Osteoblast (primary cell): Measurements from ENCODE around the gene METTL27. TPM values are rescaled to one million over a fixed set of nuclear protein-coding genes. Genes with fewer than 3 reads are reported as not detected.
A peak's percentile ranks its signal among the peaks of the same experiment; 100 is the strongest.

Experiments
- DNase-seq: peaks from one replicate; pipeline ENCODE4 v3.0.0; 2011; ENCODE audit warnings: low spot score, mixed read lengths; ENCODE audit not compliant: insufficient read length; ENCODE audit errors: missing footprints
- H2AFZ ChIP-seq: 2 replicates; pipeline ENCODE4 v1.6.0; 2011; ENCODE audit warnings: mild to moderate bottlenecking, low read length
- H3K27ac ChIP-seq: 2 replicates; pipeline ENCODE4 v1.5.1; 2011; ENCODE audit warnings: mild to moderate bottlenecking, low read depth, low read length, moderate library complexity
- H3K27me3 ChIP-seq: 2 replicates; pipeline ENCODE4 v1.6.0; 2012; ENCODE audit warnings: mild to moderate bottlenecking, control low read depth, inconsistent platforms, low read length, moderate library complexity; ENCODE audit not compliant: insufficient read depth
- H3K36me3 ChIP-seq: 2 replicates; pipeline ENCODE4 v1.5.1; 2011; ENCODE audit warnings: mild to moderate bottlenecking, low read length, control low read depth, moderate library complexity; ENCODE audit not compliant: insufficient read depth
- H3K4me1 ChIP-seq: 2 replicates; pipeline ENCODE4 v1.5.1; 2011; ENCODE audit warnings: mild to moderate bottlenecking, low read length, control low read depth, moderate library complexity; ENCODE audit not compliant: insufficient read depth
- H3K4me2 ChIP-seq: 2 replicates; pipeline ENCODE4 v1.6.0; 2011; ENCODE audit warnings: mild to moderate bottlenecking, low read length; ENCODE audit not compliant: insufficient read depth
- H3K4me3 ChIP-seq: fragments of 200-600 bp; sonication (generic); 3 replicates; pipeline ENCODE4 v1.5.1; 2012; ENCODE audit warnings: mild to moderate bottlenecking, low read length, inconsistent platforms; ENCODE audit not compliant: insufficient read depth
- H3K79me2 ChIP-seq: 2 replicates; pipeline ENCODE4 v1.6.0; 2012; ENCODE audit warnings: mild to moderate bottlenecking, low read length, control low read depth, inconsistent platforms; ENCODE audit not compliant: insufficient read depth
- H3K9me3 ChIP-seq: 2 replicates; pipeline ENCODE4 v1.5.1; 2011; ENCODE audit warnings: low read depth, low read length, control low read depth
- H4K20me1 ChIP-seq: 2 replicates; pipeline ENCODE4 v1.6.0; 2012; ENCODE audit warnings: mild to moderate bottlenecking, low read length, control low read depth; ENCODE audit not compliant: insufficient read depth
- total RNA-seq: library from RNA; depleted of rRNA; stranded (reverse); fragments of >200 nt; gene quantifications from 2 replicates; pipeline ENCODE4 v1.2.3, GENCODE V29; 2012
- TF ChIP-seq, protein P1 (sequence below): IDR thresholded peaks from 2 replicates; pipeline ENCODE4 v1.5.1; 2011; ENCODE audit warnings: mild to moderate bottlenecking, low read depth, low read length, moderate library complexity; ENCODE audit errors: extremely low read depth

Gene METTL27
- total RNA-seq, 1 donor, result 8.7 TPM

GRCh38 chr7:73841689-73842066 is 638 bp downstream of the METTL27 start:
- no peaks in the 10 kb centered on the region for H3K9me3 ChIP-seq
- TF ChIP-seq, protein P1, sequence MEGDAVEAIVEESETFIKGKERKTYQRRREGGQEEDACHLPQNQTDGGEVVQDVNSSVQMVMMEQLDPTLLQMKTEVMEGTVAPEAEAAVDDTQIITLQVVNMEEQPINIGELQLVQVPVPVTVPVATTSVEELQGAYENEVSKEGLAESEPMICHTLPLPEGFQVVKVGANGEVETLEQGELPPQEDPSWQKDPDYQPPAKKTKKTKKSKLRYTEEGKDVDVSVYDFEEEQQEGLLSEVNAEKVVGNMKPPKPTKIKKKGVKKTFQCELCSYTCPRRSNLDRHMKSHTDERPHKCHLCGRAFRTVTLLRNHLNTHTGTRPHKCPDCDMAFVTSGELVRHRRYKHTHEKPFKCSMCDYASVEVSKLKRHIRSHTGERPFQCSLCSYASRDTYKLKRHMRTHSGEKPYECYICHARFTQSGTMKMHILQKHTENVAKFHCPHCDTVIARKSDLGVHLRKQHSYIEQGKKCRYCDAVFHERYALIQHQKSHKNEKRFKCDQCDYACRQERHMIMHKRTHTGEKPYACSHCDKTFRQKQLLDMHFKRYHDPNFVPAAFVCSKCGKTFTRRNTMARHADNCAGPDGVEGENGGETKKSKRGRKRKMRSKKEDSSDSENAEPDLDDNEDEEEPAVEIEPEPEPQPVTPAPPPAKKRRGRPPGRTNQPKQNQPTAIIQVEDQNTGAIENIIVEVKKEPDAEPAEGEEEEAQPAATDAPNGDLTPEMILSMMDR, result no peak
- no peaks in the 10 kb centered on the region for H3K36me3 ChIP-seq
- peak overlapping the region; percentile 84 for H3K4me2 ChIP-seq
- peak overlapping the region; percentile 89 for H2AFZ ChIP-seq
- H3K27ac ChIP-seq, result peak overlapping the region; percentile 66
- H3K79me2 ChIP-seq, result no peaks in the 10 kb centered on the region
- H3K4me3 ChIP-seq, result peak overlapping the region; percentile 82
- no peaks in the 10 kb centered on the region for H3K27me3 ChIP-seq
- DNase-seq, result peak; percentile 87
- H4K20me1 ChIP-seq, result no peaks in the 10 kb centered on the region
- H3K4me1 ChIP-seq, result peaks cover 15% of the 10 kb centered on the region

DNA sequence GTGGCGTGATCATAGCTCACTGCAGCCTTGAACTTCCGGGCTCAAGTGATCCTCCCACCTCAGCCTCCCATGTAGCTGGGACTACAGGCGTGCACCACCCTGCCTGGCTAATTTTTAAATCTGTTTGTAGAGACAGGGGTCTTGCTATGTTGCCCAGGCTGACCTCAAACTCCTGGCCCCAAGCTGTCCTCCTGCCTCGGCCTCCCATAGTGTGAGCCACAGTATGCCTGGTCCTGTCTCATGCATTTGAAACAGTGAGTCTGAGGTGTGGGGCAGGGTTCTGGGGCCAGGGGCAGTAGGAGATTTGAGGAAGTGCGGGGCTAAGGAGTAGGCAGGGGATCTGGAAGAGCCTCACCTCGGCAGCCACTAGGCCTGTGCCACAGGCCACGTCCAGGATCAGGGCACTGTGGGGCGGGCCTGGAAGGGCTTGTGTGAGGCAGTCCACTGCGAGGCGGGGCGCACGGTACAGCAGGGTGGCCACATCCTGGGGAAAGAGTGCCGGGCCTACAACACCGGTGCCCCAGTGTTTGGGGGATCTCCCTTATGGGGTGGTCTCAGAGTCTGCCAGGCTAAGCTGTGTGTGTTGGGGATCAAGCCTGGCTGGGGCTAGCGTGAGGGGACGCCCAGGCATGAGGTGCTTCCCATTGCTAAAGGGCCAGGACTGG is 1.5 kb downstream of the METTL27 start:
- no peak overlapping the region for H2AFZ ChIP-seq
- peak; percentile 74 for DNase-seq
- H3K27me3 ChIP-seq, result no peaks in the 10 kb centered on the region
- no peaks in the 10 kb centered on the region for H3K9me3 ChIP-seq
- H4K20me1 ChIP-seq, result no peaks in the 10 kb centered on the region
- TF ChIP-seq, protein P1, result no peak
- H3K36me3 ChIP-seq, result no peaks in the 10 kb centered on the region
- H3K4me3 ChIP-seq, result no peak overlapping the region
- no peak overlapping the region for H3K4me2 ChIP-seq
- no peak overlapping the region for H3K27ac ChIP-seq
- no peaks in the 10 kb centered on the region for H3K79me2 ChIP-seq
- peaks cover 14% of the 10 kb centered on the region for H3K4me1 ChIP-seq

DNA sequence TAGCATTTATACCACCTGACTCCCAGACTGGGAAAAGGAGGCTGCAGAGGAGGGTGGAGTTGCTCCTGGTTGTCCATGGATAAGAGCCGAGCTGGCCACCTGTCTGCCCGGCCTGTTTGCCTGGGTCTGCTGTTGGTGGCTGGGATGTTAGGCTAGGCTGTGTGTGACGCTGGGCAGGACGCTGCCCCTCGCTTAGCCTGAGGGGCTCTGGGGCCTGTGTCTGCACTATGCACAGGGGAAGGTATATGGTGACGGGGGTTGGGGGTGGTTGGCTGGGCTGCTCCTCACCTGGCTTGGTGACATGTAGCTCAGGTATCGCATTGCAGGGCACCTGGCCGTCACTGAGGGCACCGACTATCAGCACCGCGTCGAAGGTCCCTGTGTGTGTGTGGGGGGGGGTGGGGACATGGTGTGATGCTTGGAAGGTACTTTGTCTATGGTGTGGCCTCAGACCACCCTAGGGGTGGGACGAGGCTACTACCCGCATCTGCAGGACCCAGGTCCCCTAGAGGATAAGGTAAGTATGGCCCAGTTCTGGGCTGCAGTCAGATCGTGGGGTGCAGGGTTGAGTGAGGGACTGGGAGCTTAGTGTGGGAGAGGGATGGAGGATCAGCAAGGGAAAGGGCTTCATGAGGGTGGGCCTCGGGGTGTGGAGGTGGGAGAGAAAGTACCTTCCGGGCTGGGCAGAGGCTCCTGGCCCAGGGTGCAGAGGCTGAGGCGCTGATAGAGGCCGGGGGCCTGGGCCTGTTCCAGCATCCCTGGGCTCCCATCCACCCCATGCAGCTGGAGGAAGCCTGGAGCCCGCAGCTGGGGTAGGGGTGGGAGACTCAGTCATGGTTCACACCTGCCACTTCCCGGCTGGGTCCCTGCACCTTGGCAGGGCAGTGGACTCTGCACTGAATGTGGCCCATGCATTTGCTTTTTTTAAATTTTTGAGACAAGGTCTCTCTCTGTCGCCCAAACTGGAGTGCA is 2.3 kb downstream of the METTL27 start:
- Histone ChIP-seq H3K4me2 (no peak overlapping the region), H3K4me1 (peaks cover 6% of the 10 kb centered on the region), H3K36me3 (no peaks in the 10 kb centered on the region), H3K27ac (no peak overlapping the region), H3K27me3 (no peaks in the 10 kb centered on the region), H3K4me3 (no peak overlapping the region), H3K79me2 (no peaks in the 10 kb centered on the region), H2AFZ (no peak overlapping the region), H4K20me1 (no peaks in the 10 kb centered on the region), H3K9me3 (no peaks in the 10 kb centered on the region)
- peak; percentile 82 for DNase-seq
- TF ChIP-seq, protein P1, result no peak

- DNase-seq, result peak; percentile 66
- no peak overlapping the region for H3K4me2 ChIP-seq
- H3K36me3 ChIP-seq, result no peaks in the 10 kb centered on the region
- no peaks in the 10 kb centered on the region for H3K9me3 ChIP-seq
- no peak overlapping the region for H3K4me3 ChIP-seq
- no peak overlapping the region for H3K27ac ChIP-seq
- H3K27me3 ChIP-seq, result no peaks in the 10 kb centered on the region
- peaks cover 3% of the 10 kb centered on the region for H3K4me1 ChIP-seq
- H4K20me1 ChIP-seq, result no peaks in the 10 kb centered on the region
- TF ChIP-seq, protein P1, result no peak
- no peaks in the 10 kb centered on the region for H3K79me2 ChIP-seq
- no peak overlapping the region for H2AFZ ChIP-seq
Observed at GRCh38 chr7:73839290-73839689, 3.0 kb downstream of the METTL27 start.
